ENCODE results near the gene TMEM178A. TPM values are rescaled to one million over a fixed set of nuclear protein-coding genes. Genes with fewer than 3 reads are reported as not detected.

TMEM178A gene
- total and polyA plus RNA-seq, 2 of the 8 experiments (the other 6 are each of a cell fraction or from before 2014, with no cell fraction given), result 11.2 to 14.9 TPM

GRCh38 chr2:39650468-39650867 is 15.2 kb upstream of the TMEM178A start (continued):
- TF ChIP-seq CHD7 (IDR thresholded peaks at IDR 0.05; ENCODE audit: insufficient replicate concordance, low read length), result no peak
- no peak for TF ChIP-seq EGR1 (IDR thresholded peaks at IDR 0.05; ENCODE audit: borderline replicate concordance, low read depth, low read length)

All from H1 (cell line).